SJSA1 (cell line): Measurements from ENCODE around the gene HIBCH. TPM values are rescaled to one million over a fixed set of nuclear protein-coding genes. Genes with fewer than 3 reads are reported as not detected.

ENCODE experiments used
- DNase-seq, 2 experiments: peaks; one replicate each; pipeline ENCODE4 v3.0.0-alpha.2; 2015 to 2020; ENCODE audit warnings: low spot score in 2 of 2, low read depth in 1 of 2
- H3K27ac ChIP-seq: fragments of 250-450 bp; sonication (Bioruptor Pico); 2 replicates; pipeline ENCODE4 v1.5.1; 2020; ENCODE audit warnings: mild to moderate bottlenecking, moderate library complexity
- H3K27me3 ChIP-seq: fragments of 250-450 bp; sonication (Bioruptor Pico); replicated peaks from 2 replicates; pipeline ENCODE4 v1.5.1; 2020; ENCODE audit warnings: mild to moderate bottlenecking, moderate library complexity
- H3K36me3 ChIP-seq: fragments of 250-450 bp; sonication (Bioruptor Pico); 2 replicates; pipeline ENCODE4 v1.5.1; 2020; ENCODE audit warnings: mild to moderate bottlenecking
- H3K4me1 ChIP-seq: fragments of 250-450 bp; sonication (Bioruptor Pico); replicated peaks from 2 replicates; pipeline ENCODE4 v1.6.1; 2021; ENCODE audit warnings: mild to moderate bottlenecking
- H3K4me3 ChIP-seq: fragments of 250-450 bp; sonication (Bioruptor Pico); 2 replicates; pipeline ENCODE4 v1.5.1; 2020; ENCODE audit warnings: mild to moderate bottlenecking
- H3K9me3 ChIP-seq: fragments of 250-450 bp; sonication (Bioruptor Pico); replicated peaks from 2 replicates; pipeline ENCODE4 v1.5.1; 2020; ENCODE audit warnings: mild to moderate bottlenecking
- total RNA-seq: library from RNA; depleted of rRNA; stranded (reverse); fragments of >200 nt; shearing (Covaris generic); gene quantifications from 2 replicates; pipeline ENCODE4 v1.2.3, GENCODE V29; 2014

Gene HIBCH
- total RNA-seq, 1 experiment from 2014 or later = 16.0 TPM

DNA sequence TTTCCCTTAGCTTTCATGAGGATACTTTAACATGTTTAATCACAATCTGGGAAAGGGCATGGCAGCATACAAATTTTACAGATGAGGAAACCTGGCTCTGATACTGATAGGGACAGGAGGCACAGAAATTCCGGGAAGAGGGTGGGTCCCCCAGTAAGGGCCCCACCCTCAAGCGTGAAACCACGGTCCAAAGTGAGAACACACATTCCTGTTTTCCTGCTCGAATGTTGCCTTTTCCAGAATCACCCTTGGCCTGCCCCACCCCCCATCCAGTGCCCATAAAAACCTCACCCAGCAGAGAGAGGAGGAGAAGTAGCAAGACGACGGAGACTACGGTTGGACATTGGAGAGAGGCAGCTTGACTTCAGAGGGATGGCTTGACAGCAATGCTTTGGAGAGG lies 98.2 kb downstream of the HIBCH start:
- no peak overlapping the region for H3K4me3 ChIP-seq
- H3K4me1 ChIP-seq = no peaks in the 10 kb centered on the region
- H3K9me3 ChIP-seq = no peaks in the 10 kb centered on the region
- no peak for DNase-seq
- H3K27me3 ChIP-seq = no peaks in the 10 kb centered on the region
- no peak overlapping the region for H3K27ac ChIP-seq
- no peaks in the 10 kb centered on the region for H3K36me3 ChIP-seq

DNA sequence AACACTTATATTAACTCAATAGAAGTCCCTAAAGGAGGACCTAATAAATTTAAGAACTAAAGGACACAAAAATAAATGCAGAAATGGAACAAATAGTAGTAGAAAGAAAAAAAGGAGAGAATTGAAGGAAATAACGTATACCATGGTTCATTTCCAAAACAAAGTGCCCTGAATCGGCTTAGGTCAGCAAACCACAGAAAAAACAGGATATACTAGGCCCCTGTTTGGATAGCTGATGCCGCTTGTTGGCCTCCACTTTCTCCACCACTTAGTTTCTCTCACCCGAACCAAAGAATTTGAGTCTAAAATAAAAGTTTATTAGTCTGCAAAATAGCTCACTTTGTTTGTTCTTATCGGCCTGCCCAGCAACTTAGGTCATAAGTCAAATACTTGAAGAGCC lies 100.4 kb downstream of the HIBCH start:
- Histone ChIP-seq H3K27me3 (no peaks in the 10 kb centered on the region), H3K36me3 (no peaks in the 10 kb centered on the region)

GRCh38 chr2:190217616-190218015 lies 102.0 kb downstream of the HIBCH start:
- Histone ChIP-seq H3K27ac (no peak overlapping the region), H3K4me3 (no peak overlapping the region), H3K27me3 (no peaks in the 10 kb centered on the region), H3K9me3 (no peaks in the 10 kb centered on the region), H3K36me3 (no peaks in the 10 kb centered on the region), H3K4me1 (no peaks in the 10 kb centered on the region)
- no peak for DNase-seq

More for the DNA sequence above, 100.4 kb downstream of the HIBCH start:
- Histone ChIP-seq H3K9me3 (no peaks in the 10 kb centered on the region), H3K27ac (no peak overlapping the region), H3K4me3 (no peak overlapping the region), H3K4me1 (no peaks in the 10 kb centered on the region)
- DNase-seq = no peak

- Histone ChIP-seq H3K27ac (no peak overlapping the region), H3K9me3 (no peaks in the 10 kb centered on the region), H3K36me3 (no peaks in the 10 kb centered on the region), H3K27me3 (no peaks in the 10 kb centered on the region), H3K4me1 (no peaks in the 10 kb centered on the region), H3K4me3 (no peak overlapping the region)
- no peak for DNase-seq
Observed at GRCh38 chr2:190216829-190217228, 102.8 kb downstream of the HIBCH start.

GRCh38 chr2:190215620-190216019 lies 104.0 kb downstream of the HIBCH start:
- Histone ChIP-seq H3K36me3 (no peaks in the 10 kb centered on the region), H3K27ac (no peak overlapping the region), H3K9me3 (no peaks in the 10 kb centered on the region), H3K4me1 (no peaks in the 10 kb centered on the region), H3K4me3 (no peak overlapping the region), H3K27me3 (no peaks in the 10 kb centered on the region)
- no peak for DNase-seq

- no peak for DNase-seq
- H3K9me3 ChIP-seq = no peaks in the 10 kb centered on the region
- no peak overlapping the region for H3K27ac ChIP-seq
- H3K4me1 ChIP-seq = no peaks in the 10 kb centered on the region
- no peak overlapping the region for H3K4me3 ChIP-seq
- H3K27me3 ChIP-seq = no peaks in the 10 kb centered on the region
- H3K36me3 ChIP-seq = no peaks in the 10 kb centered on the region
Observed at GRCh38 chr2:190214426-190215194, 105.0 kb downstream of the HIBCH start.

DNA sequence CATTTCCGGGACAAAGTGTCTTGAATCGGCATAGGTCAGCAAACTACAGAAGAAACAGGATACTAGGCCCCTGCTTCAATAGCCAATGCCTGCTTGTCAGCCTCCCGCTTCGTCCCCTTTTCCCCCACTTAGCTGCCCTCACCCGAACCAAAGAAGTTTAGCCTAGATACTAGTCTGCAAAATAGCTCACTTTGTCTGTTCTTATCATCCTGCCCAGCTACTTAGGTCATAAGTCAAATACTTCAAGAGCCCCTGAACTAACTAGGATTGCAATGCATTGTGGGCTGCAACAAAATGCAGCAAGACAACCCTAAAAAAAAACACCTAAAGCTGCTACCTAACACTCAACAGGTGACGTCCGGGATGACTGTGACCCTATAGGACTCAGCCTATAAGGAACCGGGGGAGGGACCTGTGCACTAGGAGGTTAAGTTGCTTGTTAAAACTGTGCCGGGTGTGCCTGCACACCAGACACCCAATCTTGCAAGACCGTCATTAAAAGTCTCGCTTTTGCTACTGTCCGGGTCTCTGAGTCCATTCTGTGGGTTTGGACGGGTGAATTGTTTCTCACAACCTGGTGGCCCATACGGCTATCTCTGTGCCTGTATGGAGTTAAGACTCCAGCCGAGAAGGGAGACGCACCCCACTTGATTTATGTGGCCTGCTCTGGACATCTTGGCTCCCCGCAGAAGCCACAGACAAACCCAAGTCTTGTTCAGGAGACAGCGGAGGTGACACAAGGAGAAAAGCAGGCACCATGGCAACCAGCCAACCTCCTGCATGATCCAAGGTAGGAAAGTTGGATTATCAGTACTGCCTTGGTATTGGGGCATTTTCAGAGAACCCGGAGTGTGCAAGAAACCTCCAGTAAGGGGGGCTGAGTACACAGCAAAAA lies 105.9 kb downstream of the HIBCH start:
- Histone ChIP-seq H3K27me3 (no peaks in the 10 kb centered on the region), H3K4me3 (no peak overlapping the region), H3K4me1 (no peaks in the 10 kb centered on the region), H3K36me3 (no peaks in the 10 kb centered on the region), H3K27ac (no peak overlapping the region), H3K9me3 (no peaks in the 10 kb centered on the region)
- no peak for DNase-seq

DNA sequence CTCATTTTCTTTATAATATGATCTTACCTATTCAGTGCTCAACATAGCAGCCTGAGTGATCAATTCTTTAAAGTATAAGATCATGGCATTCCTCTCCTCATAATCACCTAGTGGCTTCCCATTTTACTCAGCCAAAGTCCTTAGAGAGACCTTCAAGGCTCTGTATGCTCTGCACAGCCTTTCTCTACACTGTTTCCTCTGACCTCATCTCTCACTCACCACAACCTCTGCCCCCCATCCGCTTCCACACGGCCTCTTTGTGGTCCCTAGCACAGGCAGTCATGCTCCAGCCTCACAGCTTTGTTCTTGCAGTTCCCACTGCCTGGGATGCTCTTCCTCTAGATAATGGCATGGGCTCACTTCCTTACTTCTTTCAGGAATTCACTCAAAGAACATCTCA lies 109.2 kb downstream of the HIBCH start:
- Histone ChIP-seq H3K36me3 (no peaks in the 10 kb centered on the region), H3K27me3 (no peaks in the 10 kb centered on the region), H3K27ac (no peak overlapping the region), H3K4me1 (no peaks in the 10 kb centered on the region), H3K9me3 (no peaks in the 10 kb centered on the region), H3K4me3 (no peak overlapping the region)
- no peak for DNase-seq

DNA sequence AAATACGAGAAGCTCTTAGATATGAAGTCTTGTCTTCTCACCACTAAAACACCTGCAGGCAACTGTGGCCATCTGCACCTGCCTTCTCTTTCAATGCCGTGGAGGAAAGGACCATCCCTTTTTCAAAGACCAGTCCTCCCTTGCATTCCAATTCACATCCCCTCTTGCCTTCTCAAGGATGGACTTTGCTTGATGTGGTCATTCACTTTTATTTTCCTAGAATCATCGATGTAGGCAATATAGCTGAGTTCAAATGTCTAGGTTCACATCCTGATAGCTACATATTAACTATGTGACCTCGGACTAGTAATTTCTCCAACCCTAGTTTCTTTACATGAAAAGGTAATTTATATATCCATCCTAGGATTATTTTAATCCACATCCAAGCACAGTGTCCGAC lies 110.1 kb downstream of the HIBCH start:
- Histone ChIP-seq H3K9me3 (no peaks in the 10 kb centered on the region), H3K4me3 (no peak overlapping the region), H3K4me1 (no peaks in the 10 kb centered on the region), H3K27me3 (no peaks in the 10 kb centered on the region), H3K36me3 (no peaks in the 10 kb centered on the region), H3K27ac (no peak overlapping the region)
- no peak for DNase-seq

DNA sequence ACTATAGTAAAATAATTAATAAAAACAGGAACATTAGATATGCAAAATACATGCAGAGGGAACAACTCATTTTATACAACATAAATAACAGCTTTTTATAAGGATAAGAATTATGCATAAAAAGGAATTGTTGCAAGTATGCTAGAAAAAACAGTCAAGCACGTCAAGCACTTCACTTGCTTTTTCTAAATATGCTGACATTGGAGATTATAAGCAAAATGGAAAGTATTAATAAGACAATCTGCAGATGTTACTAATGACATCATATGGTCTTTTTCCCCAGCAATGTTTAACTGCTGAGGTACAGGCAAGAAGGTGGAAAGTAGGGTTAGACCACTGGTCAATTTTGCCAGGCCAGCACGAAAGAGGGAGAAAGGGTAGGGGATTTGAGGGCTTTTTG lies 111.7 kb downstream of the HIBCH start:
- DNase-seq = no peak
- H3K4me1 ChIP-seq = no peaks in the 10 kb centered on the region
- no peaks in the 10 kb centered on the region for H3K36me3 ChIP-seq
- H3K4me3 ChIP-seq = no peak overlapping the region
- H3K27me3 ChIP-seq = no peaks in the 10 kb centered on the region
- no peaks in the 10 kb centered on the region for H3K9me3 ChIP-seq
- no peak overlapping the region for H3K27ac ChIP-seq

GRCh38 chr2:190205657-190206056 lies 114.0 kb downstream of the HIBCH start:
- Histone ChIP-seq H3K4me1 (no peaks in the 10 kb centered on the region), H3K4me3 (no peak overlapping the region), H3K9me3 (no peaks in the 10 kb centered on the region), H3K27me3 (no peaks in the 10 kb centered on the region), H3K27ac (no peak overlapping the region), H3K36me3 (no peaks in the 10 kb centered on the region)
- no peak for DNase-seq

GRCh38 chr2:190202604-190203003 lies 117.0 kb downstream of the HIBCH start:
- Histone ChIP-seq H3K36me3 (no peaks in the 10 kb centered on the region), H3K9me3 (no peaks in the 10 kb centered on the region), H3K4me1 (no peaks in the 10 kb centered on the region), H3K27me3 (no peaks in the 10 kb centered on the region), H3K27ac (no peak overlapping the region), H3K4me3 (no peak overlapping the region)
- DNase-seq = no peak

- H3K27ac ChIP-seq = no peak overlapping the region
- H3K9me3 ChIP-seq = no peaks in the 10 kb centered on the region
- DNase-seq = no peak
- no peak overlapping the region for H3K4me3 ChIP-seq
- H3K36me3 ChIP-seq = no peaks in the 10 kb centered on the region
- H3K27me3 ChIP-seq = no peaks in the 10 kb centered on the region
- no peaks in the 10 kb centered on the region for H3K4me1 ChIP-seq
Observed at GRCh38 chr2:190202018-190202417, 117.6 kb downstream of the HIBCH start.

DNA sequence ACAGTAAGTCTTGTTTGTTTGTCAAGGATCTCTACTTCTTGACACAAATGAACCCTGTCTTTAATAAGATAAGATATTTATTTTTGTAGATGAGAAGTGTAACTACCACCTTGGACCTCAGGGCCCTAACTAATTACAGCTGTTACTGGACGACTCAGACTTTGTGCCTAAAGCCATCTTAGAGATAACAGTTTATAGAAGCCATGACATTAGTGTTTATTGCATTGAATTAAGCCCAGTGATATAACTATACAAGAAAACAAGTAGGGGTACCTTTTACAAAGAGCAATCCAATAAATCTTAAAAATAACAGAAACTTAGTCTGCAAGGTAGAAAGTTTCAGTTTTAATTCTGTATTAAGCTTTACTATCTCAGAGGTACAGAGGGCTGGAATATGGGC lies 119.0 kb downstream of the HIBCH start:
- Histone ChIP-seq H3K4me1 (no peaks in the 10 kb centered on the region), H3K36me3 (no peaks in the 10 kb centered on the region), H3K27ac (no peak overlapping the region), H3K9me3 (no peaks in the 10 kb centered on the region), H3K4me3 (no peak overlapping the region), H3K27me3 (no peaks in the 10 kb centered on the region)
- DNase-seq = no peak
